HEK293 (cell line): ENCODE results near the gene ZKSCAN5.

ENCODE experiments used
- GLI4 ChIP-seq: fragments of 450-650 bp; formaldehyde crosslinking; IDR thresholded peaks from 2 replicates; pipeline ENCODE4 v1.5.1; 2016; ENCODE audit warnings: missing biosample characterization, missing genetic modification characterization
- GLIS1 ChIP-seq: fragments of 450-650 bp; formaldehyde crosslinking; IDR thresholded peaks from 2 replicates; pipeline ENCODE4 v1.5.1; 2016; ENCODE audit warnings: missing biosample characterization, missing genetic modification characterization
- IKZF3 ChIP-seq: fragments of 450-650 bp; IDR thresholded peaks from 2 replicates; pipeline ENCODE4 v1.5.0; 2018; ENCODE audit warnings: missing biosample characterization, mild to moderate bottlenecking, missing genetic modification characterization, moderate library complexity
- KLF1 ChIP-seq: fragments of 450-650 bp; formaldehyde crosslinking; IDR thresholded peaks from 2 replicates; pipeline ENCODE4 v1.5.1; 2016; ENCODE audit warnings: missing biosample characterization, missing genetic modification characterization
- KLF16 ChIP-seq: fragments of 450-650 bp; formaldehyde crosslinking; IDR thresholded peaks from 2 replicates; pipeline ENCODE4 v1.5.1; 2017; ENCODE audit warnings: missing biosample characterization, missing genetic modification characterization
- PRDM1 ChIP-seq: fragments of 450-650 bp; formaldehyde crosslinking; IDR thresholded peaks from 2 replicates; pipeline ENCODE4; 2016; ENCODE audit warnings: missing biosample characterization, missing genetic modification characterization
- RBAK ChIP-seq: fragments of 450-650 bp; formaldehyde crosslinking; IDR thresholded peaks from 2 replicates; pipeline ENCODE4 v1.5.1; 2016; ENCODE audit warnings: missing biosample characterization, missing genetic modification characterization
- REST ChIP-seq: fragments of 450-650 bp; formaldehyde crosslinking; IDR thresholded peaks from 2 replicates; pipeline ENCODE4 v1.5.1; 2016; ENCODE audit warnings: missing biosample characterization, missing genetic modification characterization
- SP3 ChIP-seq: fragments of 450-650 bp; formaldehyde crosslinking; IDR thresholded peaks from 2 replicates; pipeline ENCODE4 v1.5.1; 2016; ENCODE audit warnings: missing biosample characterization, missing genetic modification characterization
- ZFHX2 ChIP-seq: fragments of 450-650 bp; formaldehyde crosslinking; conservative IDR thresholded peaks from 2 replicates; pipeline ENCODE4 v1.5.1; 2016; ENCODE audit warnings: missing biosample characterization, missing genetic modification characterization
- ZNF175 ChIP-seq: fragments of 450-650 bp; formaldehyde crosslinking; IDR thresholded peaks from 2 replicates; pipeline ENCODE4 v1.5.1; 2016; ENCODE audit warnings: missing biosample characterization, missing genetic modification characterization
- ZNF292 ChIP-seq: fragments of 450-650 bp; formaldehyde crosslinking; IDR thresholded peaks from 2 replicates; pipeline ENCODE4 v1.5.1; 2016; ENCODE audit warnings: low read depth, missing biosample characterization, missing genetic modification characterization, borderline replicate concordance
- ZNF311 ChIP-seq: fragments of 450-650 bp; formaldehyde crosslinking; IDR thresholded peaks from 2 replicates; pipeline ENCODE4 v1.5.1; 2017; ENCODE audit warnings: missing biosample characterization, missing genetic modification characterization, borderline replicate concordance
- ZNF324 ChIP-seq: fragments of 450-650 bp; formaldehyde crosslinking; IDR thresholded peaks from 2 replicates; pipeline ENCODE4 v1.5.1; 2016; ENCODE audit warnings: missing biosample characterization, missing genetic modification characterization
- ZNF510 ChIP-seq: fragments of 450-650 bp; formaldehyde crosslinking; IDR thresholded peaks from 2 replicates; pipeline ENCODE4 v1.5.1; 2018; ENCODE audit warnings: mild to moderate bottlenecking, missing genetic modification characterization, missing biosample characterization; ENCODE audit not compliant: insufficient replicate concordance
- ZNF548 ChIP-seq: fragments of 450-650 bp; formaldehyde crosslinking; IDR thresholded peaks from 2 replicates; pipeline ENCODE4 v1.5.1; 2016; ENCODE audit warnings: missing biosample characterization, missing genetic modification characterization
- ZNF585B ChIP-seq: fragments of 450-650 bp; formaldehyde crosslinking; IDR thresholded peaks from 2 replicates; pipeline ENCODE4 v1.5.1; 2016; ENCODE audit warnings: missing biosample characterization, missing genetic modification characterization
- ZNF677 ChIP-seq: fragments of 450-650 bp; IDR thresholded peaks from 2 replicates; pipeline ENCODE4 v1.5.0; 2018; ENCODE audit warnings: missing biosample characterization, mild to moderate bottlenecking, missing genetic modification characterization, moderate library complexity
- ZNF692 ChIP-seq: fragments of 450-650 bp; formaldehyde crosslinking; IDR thresholded peaks from 2 replicates; pipeline ENCODE4 v1.5.1; 2016; ENCODE audit warnings: missing biosample characterization, missing genetic modification characterization
- ZNF76 ChIP-seq: fragments of 450-650 bp; formaldehyde crosslinking; IDR thresholded peaks from 2 replicates; pipeline ENCODE4; 2016; ENCODE audit warnings: low read depth, missing biosample characterization, missing genetic modification characterization, borderline replicate concordance
- TF ChIP-seq, protein P1 (sequence below): fragments of 450-650 bp; formaldehyde crosslinking; IDR thresholded peaks from 2 replicates; pipeline ENCODE4 v1.5.1; 2016; ENCODE audit warnings: missing biosample characterization, missing genetic modification characterization
- TF ChIP-seq, protein P2 (sequence below): fragments of 450-650 bp; formaldehyde crosslinking; IDR thresholded peaks from 2 replicates; pipeline ENCODE4 v1.5.1; 2016; ENCODE audit warnings: missing biosample characterization, missing genetic modification characterization, borderline replicate concordance
- TF ChIP-seq, protein P3 (sequence below): fragments of 450-650 bp; formaldehyde crosslinking; IDR thresholded peaks from 2 replicates; pipeline ENCODE4 v1.5.1; 2016; ENCODE audit warnings: missing biosample characterization, missing genetic modification characterization
- TF ChIP-seq, protein P4 (sequence below): fragments of 450-650 bp; formaldehyde crosslinking; IDR thresholded peaks from 2 replicates; pipeline ENCODE4 v1.5.1; 2017; ENCODE audit warnings: missing biosample characterization, missing genetic modification characterization

The ZKSCAN5 gene

GRCh38 chr7:99558306-99559174 is 54.1 kb downstream of the ZKSCAN5 start, which contains the start of gene ZNF655 (continued):
- TF ChIP-seq, protein P1, sequence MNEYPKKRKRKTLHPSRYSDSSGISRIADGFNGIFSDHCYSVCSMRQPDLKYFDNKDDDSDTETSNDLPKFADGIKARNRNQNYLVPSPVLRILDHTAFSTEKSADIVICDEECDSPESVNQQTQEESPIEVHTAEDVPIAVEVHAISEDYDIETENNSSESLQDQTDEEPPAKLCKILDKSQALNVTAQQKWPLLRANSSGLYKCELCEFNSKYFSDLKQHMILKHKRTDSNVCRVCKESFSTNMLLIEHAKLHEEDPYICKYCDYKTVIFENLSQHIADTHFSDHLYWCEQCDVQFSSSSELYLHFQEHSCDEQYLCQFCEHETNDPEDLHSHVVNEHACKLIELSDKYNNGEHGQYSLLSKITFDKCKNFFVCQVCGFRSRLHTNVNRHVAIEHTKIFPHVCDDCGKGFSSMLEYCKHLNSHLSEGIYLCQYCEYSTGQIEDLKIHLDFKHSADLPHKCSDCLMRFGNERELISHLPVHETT (tag by site-specific recombination): no peak
- TF ChIP-seq, protein P2, sequence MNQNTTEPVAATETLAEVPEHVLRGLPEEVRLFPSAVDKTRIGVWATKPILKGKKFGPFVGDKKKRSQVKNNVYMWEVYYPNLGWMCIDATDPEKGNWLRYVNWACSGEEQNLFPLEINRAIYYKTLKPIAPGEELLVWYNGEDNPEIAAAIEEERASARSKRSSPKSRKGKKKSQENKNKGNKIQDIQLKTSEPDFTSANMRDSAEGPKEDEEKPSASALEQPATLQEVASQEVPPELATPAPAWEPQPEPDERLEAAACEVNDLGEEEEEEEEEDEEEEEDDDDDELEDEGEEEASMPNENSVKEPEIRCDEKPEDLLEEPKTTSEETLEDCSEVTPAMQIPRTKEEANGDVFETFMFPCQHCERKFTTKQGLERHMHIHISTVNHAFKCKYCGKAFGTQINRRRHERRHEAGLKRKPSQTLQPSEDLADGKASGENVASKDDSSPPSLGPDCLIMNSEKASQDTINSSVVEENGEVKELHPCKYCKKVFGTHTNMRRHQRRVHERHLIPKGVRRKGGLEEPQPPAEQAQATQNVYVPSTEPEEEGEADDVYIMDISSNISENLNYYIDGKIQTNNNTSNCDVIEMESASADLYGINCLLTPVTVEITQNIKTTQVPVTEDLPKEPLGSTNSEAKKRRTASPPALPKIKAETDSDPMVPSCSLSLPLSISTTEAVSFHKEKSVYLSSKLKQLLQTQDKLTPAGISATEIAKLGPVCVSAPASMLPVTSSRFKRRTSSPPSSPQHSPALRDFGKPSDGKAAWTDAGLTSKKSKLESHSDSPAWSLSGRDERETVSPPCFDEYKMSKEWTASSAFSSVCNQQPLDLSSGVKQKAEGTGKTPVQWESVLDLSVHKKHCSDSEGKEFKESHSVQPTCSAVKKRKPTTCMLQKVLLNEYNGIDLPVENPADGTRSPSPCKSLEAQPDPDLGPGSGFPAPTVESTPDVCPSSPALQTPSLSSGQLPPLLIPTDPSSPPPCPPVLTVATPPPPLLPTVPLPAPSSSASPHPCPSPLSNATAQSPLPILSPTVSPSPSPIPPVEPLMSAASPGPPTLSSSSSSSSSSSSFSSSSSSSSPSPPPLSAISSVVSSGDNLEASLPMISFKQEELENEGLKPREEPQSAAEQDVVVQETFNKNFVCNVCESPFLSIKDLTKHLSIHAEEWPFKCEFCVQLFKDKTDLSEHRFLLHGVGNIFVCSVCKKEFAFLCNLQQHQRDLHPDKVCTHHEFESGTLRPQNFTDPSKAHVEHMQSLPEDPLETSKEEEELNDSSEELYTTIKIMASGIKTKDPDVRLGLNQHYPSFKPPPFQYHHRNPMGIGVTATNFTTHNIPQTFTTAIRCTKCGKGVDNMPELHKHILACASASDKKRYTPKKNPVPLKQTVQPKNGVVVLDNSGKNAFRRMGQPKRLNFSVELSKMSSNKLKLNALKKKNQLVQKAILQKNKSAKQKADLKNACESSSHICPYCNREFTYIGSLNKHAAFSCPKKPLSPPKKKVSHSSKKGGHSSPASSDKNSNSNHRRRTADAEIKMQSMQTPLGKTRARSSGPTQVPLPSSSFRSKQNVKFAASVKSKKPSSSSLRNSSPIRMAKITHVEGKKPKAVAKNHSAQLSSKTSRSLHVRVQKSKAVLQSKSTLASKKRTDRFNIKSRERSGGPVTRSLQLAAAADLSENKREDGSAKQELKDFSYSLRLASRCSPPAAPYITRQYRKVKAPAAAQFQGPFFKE (tag by site-specific recombination): no peak
- TF ChIP-seq REST (tag by site-specific recombination) (0 out of 2 replicates have a peak, but pooled peaks have one; percentile 37), ZNF324 (peak; percentile 48), ZNF677 (tag by site-specific recombination) (no peak), RBAK (tag by site-specific recombination) (no peak), ZNF311 (tag by site-specific recombination) (no peak), ZNF510 (tag by site-specific recombination) (no peak), ZNF585B (tag by site-specific recombination) (no peak), IKZF3 (no peak), ZFHX2 (tag by site-specific recombination) (peak; percentile 26; the same call in 1 of the 2 replicates), GLIS1 (tag by site-specific recombination) (peak; percentile 46), KLF16 (tag by site-specific recombination) (peak; percentile 60), SP3 (peak; percentile 74), ZNF548 (tag by site-specific recombination) (no peak), GLI4 (tag by site-specific recombination) (no peak), ZNF76 (tag by site-specific recombination) (no peak; the same call in none of the 2 replicates), PRDM1 (tag by site-specific recombination) (no peak), ZNF175 (tag by site-specific recombination) (no peak), KLF1 (no peak), ZNF292 (tag by site-specific recombination) (no peak), ZNF692 (tag by site-specific recombination) (peak; percentile 80)
- TF ChIP-seq, protein P3, sequence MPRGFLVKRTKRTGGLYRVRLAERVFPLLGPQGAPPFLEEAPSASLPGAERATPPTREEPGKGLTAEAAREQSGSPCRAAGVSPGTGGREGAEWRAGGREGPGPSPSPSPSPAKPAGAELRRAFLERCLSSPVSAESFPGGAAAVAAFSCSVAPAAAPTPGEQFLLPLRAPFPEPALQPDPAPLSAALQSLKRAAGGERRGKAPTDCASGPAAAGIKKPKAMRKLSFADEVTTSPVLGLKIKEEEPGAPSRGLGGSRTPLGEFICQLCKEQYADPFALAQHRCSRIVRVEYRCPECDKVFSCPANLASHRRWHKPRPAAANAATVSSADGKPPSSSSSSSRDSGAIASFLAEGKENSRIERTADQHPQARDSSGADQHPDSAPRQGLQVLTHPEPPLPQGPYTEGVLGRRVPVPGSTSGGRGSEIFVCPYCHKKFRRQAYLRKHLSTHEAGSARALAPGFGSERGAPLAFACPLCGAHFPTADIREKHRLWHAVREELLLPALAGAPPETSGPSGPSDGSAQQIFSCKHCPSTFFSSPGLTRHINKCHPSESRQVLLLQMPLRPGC (tag by site-specific recombination): no peak
- TF ChIP-seq, protein P4, sequence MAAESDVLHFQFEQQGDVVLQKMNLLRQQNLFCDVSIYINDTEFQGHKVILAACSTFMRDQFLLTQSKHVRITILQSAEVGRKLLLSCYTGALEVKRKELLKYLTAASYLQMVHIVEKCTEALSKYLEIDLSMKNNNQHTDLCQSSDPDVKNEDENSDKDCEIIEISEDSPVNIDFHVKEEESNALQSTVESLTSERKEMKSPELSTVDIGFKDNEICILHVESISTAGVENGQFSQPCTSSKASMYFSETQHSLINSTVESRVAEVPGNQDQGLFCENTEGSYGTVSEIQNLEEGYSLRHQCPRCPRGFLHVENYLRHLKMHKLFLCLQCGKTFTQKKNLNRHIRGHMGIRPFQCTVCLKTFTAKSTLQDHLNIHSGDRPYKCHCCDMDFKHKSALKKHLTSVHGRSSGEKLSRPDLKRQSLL (tag by site-specific recombination): no peak
